Measurements from ENCODE around the gene POC1B.
"Not testable (repeated sequence)": the region's sequence is repeated elsewhere in the genome, so short reads cannot be mapped to it uniquely, and the experiment has no call there.

POC1B gene

GRCh38 chr12:89461649-89462612 lies 63.9 kb downstream of the POC1B start:
- DNase-seq = no peak

- DNase-seq = no peak
Observed at GRCh38 chr12:89461190-89461589, 64.7 kb downstream of the POC1B start.

GRCh38 chr12:89459279-89459678 lies 66.6 kb downstream of the POC1B start:
- not testable (repeated sequence) for DNase-seq

- no peak for DNase-seq
Observed at GRCh38 chr12:89456565-89456964, 69.3 kb downstream of the POC1B start.

- DNase-seq = no peak
Observed at GRCh38 chr12:89454080-89454848, 71.6 kb downstream of the POC1B start.

GRCh38 chr12:89453121-89453978 lies 72.5 kb downstream of the POC1B start:
- DNase-seq = no peak

- no peak for DNase-seq
Observed at GRCh38 chr12:89451841-89452251, 74.0 kb downstream of the POC1B start.

- DNase-seq = no peak
Observed at GRCh38 chr12:89450907-89451306, 74.9 kb downstream of the POC1B start.

- DNase-seq = no peak
Observed at GRCh38 chr12:89448951-89449371, 76.9 kb downstream of the POC1B start.

GRCh38 chr12:89448526-89448925 lies 77.3 kb downstream of the POC1B start:
- DNase-seq = no peak

GRCh38 chr12:89439941-89440340 lies 85.9 kb downstream of the POC1B start:
- no peak for DNase-seq

GRCh38 chr12:89437231-89437630 lies 88.6 kb downstream of the POC1B start:
- DNase-seq = no peak

- no peak for DNase-seq
Observed at GRCh38 chr12:89436062-89436461, 89.8 kb downstream of the POC1B start.

GRCh38 chr12:89433634-89434033 lies 92.2 kb downstream of the POC1B start:
- DNase-seq = no peak

- no peak for DNase-seq
Observed at GRCh38 chr12:89432396-89432795, 93.5 kb downstream of the POC1B start.

- no peak for DNase-seq
Observed at GRCh38 chr12:89429528-89429927, 96.3 kb downstream of the POC1B start.

GRCh38 chr12:89427508-89428156 lies 98.2 kb downstream of the POC1B start:
- DNase-seq = no peak

GRCh38 chr12:89424846-89425245 lies 101.0 kb downstream of the POC1B start:
- no peak for DNase-seq

- no peak for DNase-seq
Observed at GRCh38 chr12:89424389-89424788, 101.5 kb downstream of the POC1B start.

- DNase-seq = no peak
Observed at GRCh38 chr12:89421092-89421835, 104.6 kb downstream of the POC1B start.

- no peak for DNase-seq
Observed at GRCh38 chr12:89418228-89418910, 107.5 kb downstream of the POC1B start.

Measured in effector CD8-positive, alpha-beta T cell (primary cell).